Left renal cortex interstitium (tissue), 4 donors: ENCODE data around the gene N4BP2L2. TPM values are rescaled to one million over a fixed set of nuclear protein-coding genes. Genes with fewer than 3 reads are reported as not detected.

Experiments
- DNase-seq, 4 donors: peaks; one replicate each; pipeline ENCODE4 v3.0.0-alpha.2; 2013; ENCODE audit warnings: low read depth in 4 of 4, low spot score in 2 of 4, missing footprints in 1 of 4
- polyA plus RNA-seq, 4 donors: library from polyadenylated mRNA; unstranded; fragments of 120-200 nt; gene quantifications; one replicate each; pipeline ENCODE4 v1.2.1, GENCODE V29; 2013; ENCODE audit not compliant: insufficient read length in 4 of 4

Gene N4BP2L2
- polyA plus RNA-seq, 4 donors: 130 to 255 (median 193) TPM

DNA sequence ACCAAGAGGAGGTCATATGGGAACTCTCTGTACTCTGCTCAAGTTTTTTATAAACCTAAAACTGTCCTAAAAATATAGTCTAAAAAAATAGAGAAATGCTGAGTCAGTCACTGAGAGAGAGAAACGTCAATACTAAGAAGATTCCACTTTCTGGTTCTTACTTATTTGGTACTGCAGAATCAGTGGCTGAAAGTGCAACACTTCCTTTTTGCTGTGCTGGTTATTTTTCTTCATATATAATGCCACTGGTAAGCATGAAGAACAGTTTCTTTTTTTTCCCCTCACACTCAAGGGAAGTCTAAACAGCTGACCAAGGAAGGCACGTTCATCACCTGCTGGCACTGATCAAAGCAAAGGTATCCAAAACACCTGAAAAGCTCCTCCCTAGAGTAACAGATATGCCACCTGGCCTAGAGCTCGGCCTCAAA, 66.4 kb downstream of the N4BP2L2 start:
- DNase-seq: no peak

DNA sequence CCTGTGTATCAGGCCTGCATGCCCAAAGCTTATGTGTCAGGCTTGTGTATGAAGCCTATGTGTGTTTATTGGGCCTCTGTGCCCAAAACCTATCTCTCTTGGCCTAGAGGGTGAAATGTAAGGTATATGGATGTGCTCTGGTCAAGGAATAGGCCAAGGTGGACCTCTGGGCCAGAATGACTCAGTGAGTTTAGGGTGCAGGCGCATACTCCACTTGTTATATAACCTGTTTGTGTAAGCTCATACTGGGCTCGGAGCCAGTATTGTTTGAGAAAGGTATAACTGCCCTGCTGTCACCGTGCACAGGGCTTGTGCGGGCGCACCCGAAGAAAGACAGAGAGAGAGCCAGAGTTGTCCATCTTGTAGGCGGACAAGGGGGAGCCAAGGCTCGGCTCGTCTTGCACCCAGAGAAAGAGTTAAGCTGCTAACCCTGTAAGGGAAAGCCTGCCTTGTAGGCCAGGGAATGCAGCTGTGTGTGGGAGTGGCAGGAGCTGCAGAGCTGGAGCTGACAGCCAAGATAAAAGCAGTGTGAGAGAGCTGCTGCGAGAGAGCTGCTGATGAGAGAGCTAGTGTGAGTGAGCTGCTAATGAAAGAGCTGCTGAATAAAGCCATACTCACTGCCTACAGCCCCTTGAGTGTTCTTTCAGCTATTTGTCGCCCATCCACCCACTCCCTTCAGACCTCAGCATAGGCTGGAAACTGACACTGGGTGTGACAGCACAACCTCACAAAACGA, 67.2 kb downstream of the N4BP2L2 start:
- peak in 2 of 4 donors; percentile 18 to 44 for DNase-seq

GRCh38 chr13:32468502-32469142, 70.0 kb downstream of the N4BP2L2 start:
- DNase-seq: no peak

DNA sequence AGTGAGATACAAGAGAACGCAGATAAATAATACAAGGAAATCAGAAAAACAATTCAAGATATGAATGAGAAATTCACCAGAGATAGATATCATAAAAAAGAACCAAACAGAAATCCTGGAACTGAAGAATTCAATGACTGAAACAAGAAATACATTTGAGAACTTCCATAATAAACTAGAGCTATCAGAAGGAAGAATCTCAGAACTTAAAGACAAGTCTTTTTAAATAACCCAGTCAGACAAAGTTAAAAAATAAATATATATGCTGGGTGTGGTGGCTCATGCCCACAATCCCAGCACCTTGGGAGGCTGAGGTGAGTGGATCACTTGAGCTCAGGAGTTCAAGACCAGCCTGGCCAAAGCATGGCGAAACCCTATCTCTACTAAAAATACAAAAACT, 82.0 kb downstream of the N4BP2L2 start:
- no peak for DNase-seq

GRCh38 chr13:32455594-32455903, 83.0 kb downstream of the N4BP2L2 start:
- DNase-seq: no peak

GRCh38 chr13:32454886-32455593, 83.6 kb downstream of the N4BP2L2 start:
- DNase-seq: no peak

- DNase-seq: no peak
These were observed 84.6 kb downstream of the N4BP2L2 start for GRCh38 chr13:32453981-32454380.

DNA sequence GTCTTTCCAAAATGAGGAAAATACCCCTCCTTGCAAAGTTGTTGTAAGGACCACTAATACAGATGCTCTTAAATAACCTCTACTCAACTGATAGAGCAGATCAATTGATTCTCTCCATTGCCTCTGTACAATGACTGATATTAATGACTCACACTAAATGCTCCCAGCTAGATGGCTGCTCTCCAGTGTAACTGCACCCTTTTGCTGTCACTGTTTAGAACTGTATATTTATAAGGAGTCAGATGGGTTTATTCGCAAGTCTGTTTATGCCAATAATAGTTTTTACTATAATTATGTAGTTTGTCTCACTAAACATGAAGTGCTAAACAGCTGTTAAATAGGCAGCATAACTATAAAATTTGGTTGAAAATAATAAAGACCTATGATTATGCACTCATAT, 89.6 kb downstream of the N4BP2L2 start:
- DNase-seq: no peak

- DNase-seq: no peak
These were observed 90.5 kb downstream of the N4BP2L2 start for GRCh38 chr13:32447894-32448623.

GRCh38 chr13:32446773-32447465, 91.7 kb downstream of the N4BP2L2 start:
- no peak for DNase-seq

- no peak for DNase-seq
These were observed 92.4 kb downstream of the N4BP2L2 start for GRCh38 chr13:32446220-32446619.

- DNase-seq: no peak
These were observed 93.1 kb downstream of the N4BP2L2 start for GRCh38 chr13:32445461-32445860.

- no peak for DNase-seq
These were observed 95.5 kb downstream of the N4BP2L2 start for GRCh38 chr13:32443111-32443510.

DNA sequence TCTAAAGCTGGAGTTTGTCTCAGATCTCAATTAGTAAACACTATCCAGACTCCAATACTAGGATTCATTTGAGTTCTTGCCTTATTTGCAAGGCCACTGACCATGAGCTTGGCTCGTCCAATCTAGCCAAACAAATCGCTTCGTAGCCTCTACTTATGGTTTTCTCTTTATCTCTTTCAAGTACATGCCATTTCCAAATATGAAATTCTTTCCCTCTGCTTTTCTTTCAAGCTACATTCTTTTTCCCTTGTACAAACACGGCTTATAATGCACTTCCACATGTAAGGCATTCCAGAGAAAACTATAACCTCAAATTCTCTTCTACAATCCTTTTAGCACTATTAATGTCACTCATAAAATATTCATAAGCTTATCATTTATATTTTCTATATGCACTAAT, 99.7 kb downstream of the N4BP2L2 start:
- no peak for DNase-seq

DNA sequence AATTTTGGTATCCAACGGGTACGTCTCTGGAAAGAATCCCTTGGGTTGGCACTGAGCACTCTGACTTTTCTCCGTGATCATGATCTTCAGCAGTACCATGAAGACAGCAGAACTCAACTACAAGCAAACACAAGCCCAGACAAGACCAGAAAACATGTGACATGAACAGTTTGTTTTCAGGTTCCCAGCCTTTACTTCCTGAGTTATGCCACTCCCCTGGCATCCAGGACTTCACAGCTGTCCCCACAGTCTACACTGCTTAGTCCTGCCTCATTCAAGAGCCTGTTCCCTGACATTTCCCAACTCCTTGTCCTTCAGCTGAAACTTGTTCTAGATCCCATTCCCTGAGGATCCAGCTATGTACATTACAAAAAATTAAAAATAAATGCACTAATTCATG, 105.7 kb downstream of the N4BP2L2 start:
- no peak for DNase-seq

GRCh38 chr13:32431361-32431760, 107.2 kb downstream of the N4BP2L2 start:
- no peak for DNase-seq

GRCh38 chr13:32430018-32430747, 108.4 kb downstream of the N4BP2L2 start:
- DNase-seq: no peak

GRCh38 chr13:32429433-32429909, 109.1 kb downstream of the N4BP2L2 start:
- DNase-seq: no peak

DNA sequence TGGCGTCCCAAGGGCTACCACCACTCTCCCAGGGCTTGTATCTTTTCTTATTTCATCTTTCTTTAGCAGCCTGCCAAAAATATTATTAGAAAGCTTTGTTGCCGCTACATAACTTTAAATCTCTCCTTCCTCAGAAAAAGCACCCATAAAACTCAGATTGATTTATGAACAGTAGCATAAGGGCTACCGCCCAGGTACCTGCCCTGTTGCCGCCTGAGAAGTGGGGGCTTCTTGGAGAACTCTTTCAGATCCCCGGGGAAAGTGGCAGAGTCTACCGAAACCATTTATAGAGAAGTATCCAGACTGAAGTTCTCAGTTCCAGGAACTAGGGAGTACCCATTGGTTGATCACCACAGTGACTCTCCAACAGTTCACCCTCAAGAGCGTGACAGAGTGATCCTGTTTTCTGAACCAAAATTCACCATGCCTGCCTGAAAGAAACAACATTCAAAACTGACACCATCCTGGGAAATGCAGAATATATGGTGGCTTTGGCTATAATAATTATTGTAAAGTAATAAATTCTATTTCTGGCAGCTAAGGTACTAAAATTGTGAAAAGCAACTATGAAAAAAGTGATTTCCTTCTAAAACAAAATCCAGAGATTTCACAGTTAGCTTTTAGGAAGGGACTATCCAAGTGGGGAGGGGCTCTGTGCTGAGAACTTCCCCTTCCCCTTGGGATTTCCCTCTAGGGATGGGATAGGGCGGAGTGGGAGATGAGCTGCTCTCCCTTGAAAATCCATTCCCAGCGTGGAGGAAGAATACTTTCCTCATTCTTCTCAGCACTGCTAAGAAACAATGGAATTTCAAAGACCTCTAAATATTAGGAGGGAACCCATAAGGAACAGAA, 109.8 kb downstream of the N4BP2L2 start:
- DNase-seq: no peak
